Trophoblast cell (in vitro differentiated cells and primary cell): ENCODE data around the gene SHC1.

Source experiments
- DNase-seq, 2 donors: peaks; one replicate each; pipeline ENCODE4 v3.0.0-alpha.2; 2016
- H2AFZ ChIP-seq: 2 replicates; pipeline ENCODE4 v1.6.1; 2013; ENCODE audit warnings: low read length, moderate library complexity, mild to moderate bottlenecking; ENCODE audit not compliant: insufficient read depth, poor library complexity
- H2AK5ac ChIP-seq: 2 replicates; pipeline ENCODE4 v1.6.1; 2013; ENCODE audit warnings: mild to moderate bottlenecking, low read length
- H2BK120ac ChIP-seq: 2 replicates; pipeline ENCODE4 v1.6.1; 2013; ENCODE audit warnings: low read length, mild to moderate bottlenecking, moderate library complexity; ENCODE audit not compliant: insufficient read depth, poor library complexity
- H2BK12ac ChIP-seq: 2 replicates; pipeline ENCODE4 v1.6.1; 2013; ENCODE audit warnings: mild to moderate bottlenecking, low read length, moderate library complexity
- H2BK5ac ChIP-seq: 2 replicates; pipeline ENCODE4 v1.6.1; 2013; ENCODE audit warnings: low read length, low read depth, moderate library complexity, mild to moderate bottlenecking; ENCODE audit not compliant: poor library complexity
- H3K14ac ChIP-seq: 2 replicates; pipeline ENCODE4 v1.6.1; 2013; ENCODE audit warnings: mild to moderate bottlenecking, low read length
- H3K18ac ChIP-seq: 2 replicates; pipeline ENCODE4 v1.6.1; 2013; ENCODE audit warnings: mild to moderate bottlenecking, low read length
- H3K23ac ChIP-seq: 2 replicates; pipeline ENCODE4 v1.6.1; 2013; ENCODE audit warnings: low read length
- H3K27ac ChIP-seq: 2 replicates; pipeline ENCODE4 v1.5.1; 2013; ENCODE audit warnings: low read depth, mild to moderate bottlenecking, inconsistent platforms, low read length, moderate library complexity
- H3K27me3 ChIP-seq: 2 replicates; pipeline ENCODE4 v1.6.1; 2013; ENCODE audit warnings: inconsistent platforms, mild to moderate bottlenecking, low read length, moderate library complexity; ENCODE audit not compliant: insufficient read depth
- H3K36me3 ChIP-seq, 2 experiments: 1 replicate in 1 of 2; 2 replicates in 1 of 2; pipeline ENCODE4 v1.6.1; 2013; ENCODE audit warnings: low read length in 2 of 2, mild to moderate bottlenecking in 2 of 2, moderate library complexity in 1 of 2; ENCODE audit not compliant: insufficient read depth in 2 of 2, control insufficient read depth in 1 of 2
- H3K4ac ChIP-seq: 2 replicates; pipeline ENCODE4 v1.6.1; 2013; ENCODE audit warnings: low read depth, mild to moderate bottlenecking, low read length, moderate library complexity
- H3K4me1 ChIP-seq, 2 experiments: 1 replicate in 1 of 2; 2 replicates in 1 of 2; pipeline ENCODE4 v1.6.1; 2013; ENCODE audit warnings: low read length in 2 of 2, mild to moderate bottlenecking in 2 of 2, moderate library complexity in 1 of 2; ENCODE audit not compliant: insufficient read depth in 2 of 2, control insufficient read depth in 1 of 2
- H3K4me2 ChIP-seq: 2 replicates; pipeline ENCODE4 v1.6.1; 2013; ENCODE audit warnings: inconsistent platforms, mild to moderate bottlenecking, low read length, moderate library complexity
- H3K4me3 ChIP-seq: 2 replicates; pipeline ENCODE4 v1.5.1; 2013; ENCODE audit warnings: mild to moderate bottlenecking, low read depth, low read length, inconsistent platforms
- H3K79me1 ChIP-seq: one replicate; pipeline ENCODE4 v1.6.1; 2013; ENCODE audit warnings: low read length
- H3K79me2 ChIP-seq: 2 replicates; pipeline ENCODE4 v1.6.1; 2013; ENCODE audit warnings: low read length, mild to moderate bottlenecking; ENCODE audit not compliant: control insufficient read depth, insufficient read depth, poor library complexity
- H3K9ac ChIP-seq: 2 replicates; pipeline ENCODE4 v1.6.1; 2013; ENCODE audit warnings: mild to moderate bottlenecking, low read length
- H3K9me3 ChIP-seq: 2 replicates; pipeline ENCODE4 v1.6.1; 2013; ENCODE audit warnings: low read depth, mild to moderate bottlenecking, control low read depth, inconsistent platforms, low read length; ENCODE audit not compliant: insufficient read depth
- H4K12ac ChIP-seq: 2 replicates; pipeline ENCODE4 v1.6.1; 2013; ENCODE audit warnings: low read depth, mild to moderate bottlenecking, low read length, moderate library complexity
- H4K8ac ChIP-seq: 2 replicates; pipeline ENCODE4 v1.6.1; 2013; ENCODE audit warnings: low read depth, mild to moderate bottlenecking, low read length, moderate library complexity
- H4K91ac ChIP-seq: one replicate; pipeline ENCODE4 v1.6.1; 2013; ENCODE audit warnings: low read depth, mild to moderate bottlenecking, low read length, moderate library complexity
- WGBS: extraction: QIAGEN DNeasy Blood & Tissue Kit; methylation state at CpG from one replicate; pipeline ENCODE4 v1.1.7; 2013; ENCODE audit warnings: missing lambda C conversion rate; ENCODE audit not compliant: insufficient read length, insufficient coverage; ENCODE audit errors: extremely low coverage; 5-methylcytosine and 5-hydroxymethylcytosine counted together

The SHC1 gene

DNA sequence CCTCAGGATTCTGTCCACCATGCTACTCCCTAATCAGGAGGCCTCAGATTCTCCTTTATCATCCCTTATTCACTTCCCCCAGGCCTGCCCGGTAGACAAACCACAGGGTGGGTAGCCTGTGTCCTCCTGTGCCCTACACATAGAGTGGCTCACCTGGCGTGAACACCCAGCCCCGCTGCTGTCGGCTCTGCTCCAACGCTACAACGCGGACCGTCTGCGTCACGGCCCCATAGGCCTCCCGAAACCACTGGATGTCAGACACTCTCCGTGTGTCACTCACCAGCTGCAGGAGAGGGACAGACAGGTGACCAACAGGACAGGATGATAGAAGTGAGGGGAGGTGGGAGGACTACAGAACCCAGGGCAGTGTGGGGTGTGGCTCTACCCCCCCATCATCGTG is 44.3 kb downstream of the SHC1 start:
- Histone ChIP-seq H3K9me3 (peaks cover 2% of the 10 kb centered on the region), H2AFZ (no peak overlapping the region), H3K9ac (no peak overlapping the region), H3K23ac (no peak overlapping the region), H4K8ac (no peak overlapping the region), H3K36me3 (peaks cover 9% of the 10 kb centered on the region in 2 experiments), H3K79me1 (no peaks in the 10 kb centered on the region), H2BK120ac (no peak overlapping the region), H2BK5ac (no peak overlapping the region), H3K4me1 (no peaks in the 10 kb centered on the region), H3K14ac (no peak overlapping the region), H3K79me2 (no peaks in the 10 kb centered on the region), H3K18ac (no peak overlapping the region), H3K27me3 (no peaks in the 10 kb centered on the region), H3K4me3 (no peak overlapping the region), H4K91ac (no peak overlapping the region), H2AK5ac (no peak overlapping the region), H2BK12ac (no peak overlapping the region), H3K27ac (no peak overlapping the region), H3K4me2 (no peak overlapping the region), H4K12ac (no peak overlapping the region), H3K4ac (no peak overlapping the region)
- DNase-seq = no peak
- no CpG with 5 or more reads among the region's 13 CpGs for WGBS

DNA sequence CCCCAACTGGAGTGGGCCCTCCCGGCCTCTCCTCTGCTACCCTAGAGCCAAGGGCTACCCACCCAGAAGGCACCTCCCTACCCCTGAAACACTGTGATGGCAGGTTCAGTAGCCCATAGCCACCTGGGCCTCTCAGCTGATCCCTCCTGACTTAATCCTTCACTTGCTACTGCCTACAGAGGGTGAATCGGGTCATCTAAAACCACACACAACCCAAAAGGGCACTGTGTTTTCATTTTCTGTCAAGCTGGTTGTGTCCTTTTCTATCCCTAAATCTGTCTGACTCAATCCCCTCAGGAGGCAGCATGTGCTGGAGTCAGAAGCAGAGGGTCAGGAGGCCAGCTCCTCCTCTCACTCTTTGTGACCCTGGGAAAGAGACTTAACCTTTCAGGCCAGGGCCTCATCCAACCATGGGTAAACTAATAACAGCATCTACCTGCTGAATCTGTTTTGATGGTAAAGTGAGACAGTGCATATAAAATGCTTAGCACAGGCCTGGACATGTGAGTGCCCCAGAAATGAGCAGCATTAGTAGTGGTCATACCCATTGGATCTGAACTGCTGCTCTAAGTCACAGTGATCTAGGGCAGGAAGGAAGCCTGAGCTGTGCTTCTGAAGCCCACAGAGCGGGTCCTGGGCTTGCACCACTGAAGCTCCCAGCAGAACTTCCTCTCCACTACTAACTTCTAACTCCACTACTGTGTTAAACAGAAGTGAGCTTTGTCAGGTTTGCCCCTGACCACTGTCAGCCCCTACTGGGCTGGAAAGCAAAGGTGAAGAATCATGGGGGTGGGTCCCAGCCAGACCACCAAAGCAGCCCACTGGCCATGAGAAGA is 45.0 kb downstream of the SHC1 start:
- H3K4me3 ChIP-seq = no peak overlapping the region
- no peaks in the 10 kb centered on the region for H3K4me1 ChIP-seq
- no peak overlapping the region for H4K8ac ChIP-seq
- no peak overlapping the region for H3K9ac ChIP-seq
- no peaks in the 10 kb centered on the region for H3K79me1 ChIP-seq
- no peak overlapping the region for H2BK5ac ChIP-seq
- no peak overlapping the region for H2AFZ ChIP-seq
- H3K9me3 ChIP-seq = peaks cover 2% of the 10 kb centered on the region
- no peak overlapping the region for H3K27ac ChIP-seq
- no peak overlapping the region for H3K14ac ChIP-seq
- H3K27me3 ChIP-seq = no peaks in the 10 kb centered on the region
- H3K4ac ChIP-seq = no peak overlapping the region
- no peak overlapping the region for H3K4me2 ChIP-seq
- no peak overlapping the region for H2BK120ac ChIP-seq
- no peak overlapping the region for H4K12ac ChIP-seq
- DNase-seq = no peak
- peaks cover 8 to 9% of the 10 kb centered on the region in 2 experiments for H3K36me3 ChIP-seq
- no peak overlapping the region for H3K23ac ChIP-seq
- H3K18ac ChIP-seq = no peak overlapping the region
- no peak overlapping the region for H4K91ac ChIP-seq
- H3K79me2 ChIP-seq = no peaks in the 10 kb centered on the region
- WGBS = no CpG with 5 or more reads among the region's 3 CpGs
- H2AK5ac ChIP-seq = no peak overlapping the region
- H2BK12ac ChIP-seq = no peak overlapping the region

DNA sequence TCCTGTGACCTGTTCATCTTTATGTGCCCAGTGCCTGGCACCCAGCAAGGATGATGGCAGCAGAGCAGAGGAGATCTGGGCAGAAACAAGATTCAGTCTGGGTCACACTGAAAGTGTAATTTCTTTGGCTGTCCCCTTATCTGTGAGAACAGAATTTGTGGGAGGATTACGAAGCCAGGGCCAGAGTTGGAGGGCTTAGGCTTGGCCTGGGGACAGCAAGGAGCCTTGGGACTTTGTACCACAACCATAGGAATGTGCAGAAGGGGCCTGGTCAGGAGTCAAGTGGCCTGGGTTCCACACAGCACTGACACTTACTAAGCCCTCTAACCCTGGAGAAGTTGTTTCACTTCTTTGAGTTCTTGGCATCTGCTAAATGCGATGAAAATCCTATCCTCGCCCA is 46.9 kb downstream of the SHC1 start:
- Histone ChIP-seq H3K4me1 (no peaks in the 10 kb centered on the region), H4K91ac (no peak overlapping the region), H3K27ac (no peak overlapping the region), H3K79me2 (no peaks in the 10 kb centered on the region), H2AFZ (no peak overlapping the region), H3K4me2 (no peak overlapping the region), H3K14ac (no peak overlapping the region), H3K79me1 (no peaks in the 10 kb centered on the region), H4K12ac (no peak overlapping the region), H4K8ac (no peak overlapping the region), H3K9ac (no peak overlapping the region), H2BK120ac (no peak overlapping the region), H3K4ac (no peak overlapping the region), H3K9me3 (peaks cover 2% of the 10 kb centered on the region), H2BK12ac (no peak overlapping the region), H3K36me3 (peaks cover 6 to 8% of the 10 kb centered on the region in 2 experiments), H3K4me3 (no peak overlapping the region), H2AK5ac (no peak overlapping the region), H2BK5ac (no peak overlapping the region), H3K27me3 (no peaks in the 10 kb centered on the region), H3K18ac (no peak overlapping the region), H3K23ac (no peak overlapping the region)
- DNase-seq = no peak
- no CpG with 5 or more reads among the region's 3 CpGs for WGBS

DNA sequence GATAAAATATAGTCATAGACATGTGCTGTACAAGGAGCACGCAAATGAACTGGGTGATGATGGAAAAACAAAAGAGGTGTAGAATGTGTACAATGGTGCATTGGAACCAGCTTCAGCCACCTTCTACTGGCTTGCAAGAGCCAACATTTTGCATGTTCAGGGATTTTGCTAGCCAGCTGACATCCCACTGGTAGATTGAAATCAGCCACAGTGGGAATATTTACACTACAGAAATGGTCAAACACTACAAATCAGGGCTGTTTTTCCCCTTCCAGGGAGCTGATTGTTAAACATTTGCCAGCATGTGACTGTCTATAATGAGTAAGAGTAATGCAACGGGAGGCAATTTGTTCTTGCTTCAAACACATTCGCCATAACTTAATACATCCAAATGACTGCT is 57.3 kb downstream of the SHC1 start:
- DNase-seq = no peak
- no peak overlapping the region for H2AFZ ChIP-seq
- H2BK12ac ChIP-seq = no peak overlapping the region
- no peaks in the 10 kb centered on the region for H3K36me3 ChIP-seq
- no peak overlapping the region for H4K8ac ChIP-seq
- no peak overlapping the region for H4K12ac ChIP-seq
- no peak overlapping the region for H4K91ac ChIP-seq
- H3K9me3 ChIP-seq = peaks cover 16% of the 10 kb centered on the region
- no peak overlapping the region for H3K4ac ChIP-seq
- H3K79me2 ChIP-seq = no peaks in the 10 kb centered on the region
- H3K27me3 ChIP-seq = no peaks in the 10 kb centered on the region
- no peaks in the 10 kb centered on the region for H3K4me1 ChIP-seq
- H3K79me1 ChIP-seq = no peaks in the 10 kb centered on the region
- H3K4me3 ChIP-seq = no peak overlapping the region
- no peak overlapping the region for H2AK5ac ChIP-seq
- H3K4me2 ChIP-seq = no peak overlapping the region
- no peak overlapping the region for H3K9ac ChIP-seq
- no peak overlapping the region for H3K14ac ChIP-seq
- H3K23ac ChIP-seq = no peak overlapping the region
- H2BK120ac ChIP-seq = no peak overlapping the region
- no peak overlapping the region for H3K27ac ChIP-seq
- no peak overlapping the region for H3K18ac ChIP-seq
- H2BK5ac ChIP-seq = no peak overlapping the region
- no CpG with 5 or more reads among the region's 3 CpGs for WGBS
